ENCODE data around the gene SLC30A4.

Gene SLC30A4

GRCh38 chr15:45473068-45473467 is 49.5 kb downstream of the SLC30A4 start:
- Histone ChIP-seq H3K4me1 (ENCODE audit: control insufficient read depth, insufficient read depth, low read length) (no peaks in the 10 kb centered on the region), H3K27ac (ENCODE audit: low read length) (no peak overlapping the region), H3K9ac (ENCODE audit: low read length in 2 of 2) (no peak overlapping the region), H3K9me3 (ENCODE audit: control insufficient read depth in 2 of 2, low read length in 2 of 2) (no peaks in the 10 kb centered on the region), H3K4me3 (ENCODE audit: low read length in 2 of 2) (no peak overlapping the region), H3K36me3 (ENCODE audit: control insufficient read depth in 2 of 2, insufficient read depth in 2 of 2, low read length in 2 of 2) (no peaks in the 10 kb centered on the region), H3K27me3 (ENCODE audit: control insufficient read depth in 1 of 2, insufficient read depth in 2 of 2, low read length in 2 of 2) (peaks cover 8% of the 10 kb centered on the region in 2 donors)

DNA sequence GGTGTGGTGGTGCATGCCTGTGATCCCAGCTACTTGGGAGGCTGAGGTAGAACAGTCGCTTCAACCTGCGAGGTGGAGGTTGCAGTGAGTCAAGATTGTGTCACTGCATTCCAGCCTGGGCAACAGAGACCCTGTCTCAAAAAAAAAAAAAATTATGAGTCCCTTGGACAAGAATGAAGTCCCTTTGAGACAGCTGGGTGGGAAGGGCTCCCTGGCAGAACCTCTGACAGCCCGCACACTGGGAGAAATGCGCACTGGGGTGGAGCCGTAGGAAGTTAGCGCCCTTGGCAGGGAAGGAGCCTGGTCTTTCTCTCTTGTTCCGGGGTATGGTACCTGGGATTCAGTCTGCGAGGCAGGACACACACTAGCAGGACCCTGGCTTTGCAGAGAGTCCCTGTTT is 51.4 kb downstream of the SLC30A4 start:
- Histone ChIP-seq H3K27me3 (ENCODE audit: control insufficient read depth in 1 of 2, insufficient read depth in 2 of 2, low read length in 2 of 2) (peaks cover 8% of the 10 kb centered on the region in 2 donors), H3K9ac (ENCODE audit: low read length in 2 of 2) (no peak overlapping the region), H3K9me3 (ENCODE audit: control insufficient read depth in 2 of 2, low read length in 2 of 2) (no peaks in the 10 kb centered on the region)

GRCh38 chr15:45469441-45469840 is 53.1 kb downstream of the SLC30A4 start:
- H3K27ac ChIP-seq (ENCODE audit: low read length) = no peak overlapping the region
- H3K9ac ChIP-seq (ENCODE audit: low read length in 2 of 2) = no peak overlapping the region
- H3K4me1 ChIP-seq (ENCODE audit: control insufficient read depth, insufficient read depth, low read length) = no peaks in the 10 kb centered on the region
- H3K9me3 ChIP-seq (ENCODE audit: control insufficient read depth in 2 of 2, low read length in 2 of 2) = no peaks in the 10 kb centered on the region
- H3K4me3 ChIP-seq (ENCODE audit: low read length in 2 of 2) = no peak overlapping the region
- peaks cover 8% of the 10 kb centered on the region in 2 donors for H3K27me3 ChIP-seq (ENCODE audit: control insufficient read depth in 1 of 2, insufficient read depth in 2 of 2, low read length in 2 of 2)
- no peaks in the 10 kb centered on the region for H3K36me3 ChIP-seq (ENCODE audit: control insufficient read depth in 2 of 2, insufficient read depth in 2 of 2, low read length in 2 of 2)

More for the DNA sequence above, 51.4 kb downstream of the SLC30A4 start:
- Histone ChIP-seq H3K4me3 (ENCODE audit: low read length in 2 of 2) (no peak overlapping the region), H3K27ac (ENCODE audit: low read length) (no peak overlapping the region), H3K36me3 (ENCODE audit: control insufficient read depth in 2 of 2, insufficient read depth in 2 of 2, low read length in 2 of 2) (no peaks in the 10 kb centered on the region), H3K4me1 (ENCODE audit: control insufficient read depth, insufficient read depth, low read length) (no peaks in the 10 kb centered on the region)

DNA sequence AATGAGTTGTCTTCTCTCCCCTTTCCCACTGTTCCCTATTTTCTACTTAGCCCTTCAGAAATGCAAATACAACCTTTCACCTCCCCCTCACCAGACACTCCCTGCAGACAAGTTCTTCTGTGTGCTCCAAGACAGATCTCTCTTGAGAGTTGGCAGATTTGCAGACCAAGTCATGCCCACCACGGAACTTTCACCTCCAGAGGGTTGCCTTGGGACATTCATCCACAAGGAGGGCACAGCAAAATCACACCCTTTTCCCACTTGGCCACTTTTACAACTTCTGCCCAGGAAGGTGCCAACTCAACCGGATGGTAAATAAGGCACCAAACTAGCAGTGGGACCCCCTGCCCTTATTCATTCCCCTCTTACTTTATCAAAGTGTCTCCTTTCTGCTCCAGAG is 53.5 kb downstream of the SLC30A4 start:
- Histone ChIP-seq H3K27me3 (ENCODE audit: control insufficient read depth in 1 of 2, insufficient read depth in 2 of 2, low read length in 2 of 2) (peaks cover 8% of the 10 kb centered on the region in 2 donors), H3K4me3 (ENCODE audit: low read length in 2 of 2) (no peak overlapping the region), H3K9ac (ENCODE audit: low read length in 2 of 2) (no peak overlapping the region), H3K27ac (ENCODE audit: low read length) (no peak overlapping the region), H3K4me1 (ENCODE audit: control insufficient read depth, insufficient read depth, low read length) (no peaks in the 10 kb centered on the region), H3K9me3 (ENCODE audit: control insufficient read depth in 2 of 2, low read length in 2 of 2) (no peaks in the 10 kb centered on the region), H3K36me3 (ENCODE audit: control insufficient read depth in 2 of 2, insufficient read depth in 2 of 2, low read length in 2 of 2) (no peaks in the 10 kb centered on the region)

DNA sequence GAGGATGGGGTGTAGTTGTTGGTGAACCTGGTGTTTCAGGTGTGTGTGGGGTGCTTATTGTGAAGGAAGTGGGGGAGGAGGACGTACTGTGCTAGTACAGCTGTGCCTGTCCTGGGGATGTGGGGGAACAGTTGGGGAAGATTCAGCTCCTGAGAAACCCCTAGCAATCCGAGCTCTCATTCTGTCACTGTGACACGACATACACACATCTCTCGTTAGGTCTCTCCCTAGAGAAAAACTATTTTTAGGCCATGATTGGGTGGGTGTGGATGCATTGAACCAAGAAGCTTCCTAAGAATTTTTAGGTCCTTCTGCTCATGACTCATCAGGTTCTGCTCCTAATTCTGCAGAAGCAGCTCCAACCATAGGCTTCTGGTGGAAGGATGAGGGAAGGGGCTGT is 54.3 kb downstream of the SLC30A4 start:
- Histone ChIP-seq H3K27ac (ENCODE audit: low read length) (no peak overlapping the region), H3K27me3 (ENCODE audit: control insufficient read depth in 1 of 2, insufficient read depth in 2 of 2, low read length in 2 of 2) (peaks cover 8% of the 10 kb centered on the region in 2 donors), H3K36me3 (ENCODE audit: control insufficient read depth in 2 of 2, insufficient read depth in 2 of 2, low read length in 2 of 2) (no peaks in the 10 kb centered on the region), H3K4me3 (ENCODE audit: low read length in 2 of 2) (no peak overlapping the region), H3K9me3 (ENCODE audit: control insufficient read depth in 2 of 2, low read length in 2 of 2) (no peaks in the 10 kb centered on the region), H3K9ac (ENCODE audit: low read length in 2 of 2) (no peak overlapping the region), H3K4me1 (ENCODE audit: control insufficient read depth, insufficient read depth, low read length) (no peaks in the 10 kb centered on the region)

DNA sequence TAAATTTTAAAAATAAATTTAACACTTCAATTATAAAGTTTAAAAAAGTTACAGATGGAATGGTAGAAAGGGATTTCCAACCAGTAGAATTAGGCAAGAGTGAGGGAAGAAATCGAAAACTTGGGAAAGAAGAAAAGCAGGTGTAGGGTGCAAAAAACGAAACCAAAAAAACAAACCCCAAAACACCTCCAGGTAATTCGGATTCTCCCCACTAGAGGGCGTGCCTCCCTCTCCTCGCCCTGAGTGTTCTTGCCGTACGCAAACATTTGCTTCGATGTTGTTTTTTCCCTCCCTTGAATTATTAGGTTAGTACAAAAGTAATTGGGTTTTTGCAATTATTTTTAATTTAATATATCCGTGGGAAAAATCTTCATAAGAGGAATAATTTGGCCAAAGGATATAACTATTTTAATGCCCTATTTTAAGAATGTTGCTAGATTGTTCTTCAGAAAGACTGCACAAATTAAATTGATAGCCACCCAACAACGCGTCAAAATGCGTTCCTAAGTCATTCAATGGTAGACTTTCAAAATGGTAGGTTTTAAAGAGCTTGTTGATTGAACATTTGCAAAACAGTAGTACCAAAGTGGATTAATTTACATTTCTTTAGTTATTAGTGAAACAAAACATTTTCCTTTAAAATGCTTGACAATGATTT is 63.7 kb downstream of the SLC30A4 start:
- H3K4me3 ChIP-seq (ENCODE audit: low read length in 2 of 2) = peak overlapping the region; percentile 66 to 85
- H3K36me3 ChIP-seq (ENCODE audit: control insufficient read depth in 2 of 2, insufficient read depth in 2 of 2, low read length in 2 of 2) = no peaks in the 10 kb centered on the region
- H3K27ac ChIP-seq (ENCODE audit: low read length) = no peak overlapping the region
- H3K27me3 ChIP-seq (ENCODE audit: control insufficient read depth in 1 of 2, insufficient read depth in 2 of 2, low read length in 2 of 2) = no peaks in the 10 kb centered on the region
- no peaks in the 10 kb centered on the region for H3K9me3 ChIP-seq (ENCODE audit: control insufficient read depth in 2 of 2, low read length in 2 of 2)
- H3K9ac ChIP-seq (ENCODE audit: low read length in 2 of 2) = no peak overlapping the region
- peaks cover 6% of the 10 kb centered on the region for H3K4me1 ChIP-seq (ENCODE audit: control insufficient read depth, insufficient read depth, low read length)

DNA sequence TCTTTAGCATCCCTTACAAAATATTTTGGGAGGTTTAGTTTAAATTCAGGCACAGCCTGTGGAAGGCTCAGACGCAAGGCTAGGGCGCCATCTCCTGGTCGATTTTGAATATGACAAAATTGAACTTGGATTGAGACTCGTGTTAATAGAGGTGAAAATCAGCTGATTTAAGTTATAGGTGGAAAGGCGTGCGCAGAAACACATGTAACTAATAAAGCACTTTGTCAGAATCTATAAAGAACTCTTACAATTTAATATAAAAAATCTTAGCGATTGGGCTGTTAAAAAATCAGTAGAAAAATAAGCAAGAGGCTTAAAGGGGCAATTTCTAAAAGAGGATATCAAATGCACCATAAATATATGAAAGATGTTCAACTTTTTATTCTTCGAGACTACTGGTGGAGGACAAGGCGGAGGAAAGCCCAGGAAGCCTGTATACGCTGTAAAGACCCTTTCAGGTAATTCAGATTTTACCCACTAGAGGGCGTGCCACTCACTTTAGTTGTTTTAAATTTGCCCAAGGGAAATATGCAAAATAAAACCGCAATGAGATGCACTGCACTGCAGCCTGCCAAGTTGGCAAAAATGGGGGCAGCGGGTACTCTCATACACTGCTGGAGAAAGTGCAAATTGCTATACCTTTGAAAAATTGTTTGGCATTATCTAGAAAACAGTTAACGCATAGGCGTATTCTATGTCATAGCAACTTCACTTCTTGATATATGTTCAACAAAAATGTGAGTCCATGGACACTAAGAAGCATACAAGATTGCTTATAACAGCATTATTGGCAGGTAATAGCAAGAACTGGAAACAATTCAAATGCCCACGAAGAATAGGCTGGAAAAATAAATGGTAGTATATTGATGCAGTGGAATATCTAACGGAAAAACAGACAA is 64.7 kb downstream of the SLC30A4 start:
- Histone ChIP-seq H3K27ac (ENCODE audit: low read length) (no peak overlapping the region), H3K36me3 (ENCODE audit: control insufficient read depth in 2 of 2, insufficient read depth in 2 of 2, low read length in 2 of 2) (no peaks in the 10 kb centered on the region), H3K4me1 (ENCODE audit: control insufficient read depth, insufficient read depth, low read length) (peaks cover 6% of the 10 kb centered on the region), H3K27me3 (ENCODE audit: control insufficient read depth in 1 of 2, insufficient read depth in 2 of 2, low read length in 2 of 2) (no peaks in the 10 kb centered on the region), H3K4me3 (ENCODE audit: low read length in 2 of 2) (peak overlapping the region; percentile 66 to 85), H3K9ac (ENCODE audit: low read length in 2 of 2) (peak overlapping the region; percentile 58 to 65), H3K9me3 (ENCODE audit: control insufficient read depth in 2 of 2, low read length in 2 of 2) (no peaks in the 10 kb centered on the region)

DNA sequence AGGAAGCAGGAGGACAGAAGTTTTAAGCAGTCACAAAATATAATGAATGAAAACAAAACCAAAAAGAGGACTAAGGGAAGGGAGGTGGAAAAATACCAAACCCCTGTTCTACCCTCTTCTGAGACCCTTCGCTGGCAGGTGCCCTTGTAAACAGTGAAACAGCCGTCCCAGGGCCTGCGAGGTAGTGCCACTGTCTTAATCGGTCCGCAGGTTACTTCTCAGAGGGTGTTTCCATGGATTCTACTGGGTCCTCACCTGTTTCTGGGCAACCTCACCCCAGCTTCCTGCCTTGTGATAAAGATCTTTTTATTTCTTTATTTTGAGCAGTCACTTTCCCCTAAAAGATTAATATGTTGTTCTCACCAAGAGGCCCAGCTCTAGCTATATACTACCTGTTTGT is 65.3 kb downstream of the SLC30A4 start:
- Histone ChIP-seq H3K4me3 (ENCODE audit: low read length in 2 of 2) (no peak overlapping the region), H3K36me3 (ENCODE audit: control insufficient read depth in 2 of 2, insufficient read depth in 2 of 2, low read length in 2 of 2) (no peaks in the 10 kb centered on the region), H3K9ac (ENCODE audit: low read length in 2 of 2) (peak overlapping the region in 1 of 2 donors; percentile 45), H3K9me3 (ENCODE audit: control insufficient read depth in 2 of 2, low read length in 2 of 2) (no peaks in the 10 kb centered on the region), H3K27ac (ENCODE audit: low read length) (no peak overlapping the region), H3K4me1 (ENCODE audit: control insufficient read depth, insufficient read depth, low read length) (peaks cover 6% of the 10 kb centered on the region), H3K27me3 (ENCODE audit: control insufficient read depth in 1 of 2, insufficient read depth in 2 of 2, low read length in 2 of 2) (no peaks in the 10 kb centered on the region)

GRCh38 chr15:45456212-45457106 is 66.1 kb downstream of the SLC30A4 start:
- H3K36me3 ChIP-seq (ENCODE audit: control insufficient read depth in 2 of 2, insufficient read depth in 2 of 2, low read length in 2 of 2) = no peaks in the 10 kb centered on the region
- peak overlapping the region in 1 of 2 donors; percentile 45 for H3K9ac ChIP-seq (ENCODE audit: low read length in 2 of 2)
- peak overlapping the region; percentile 55 for H3K27ac ChIP-seq (ENCODE audit: low read length)
- no peak overlapping the region for H3K4me3 ChIP-seq (ENCODE audit: low read length in 2 of 2)
- no peaks in the 10 kb centered on the region for H3K27me3 ChIP-seq (ENCODE audit: control insufficient read depth in 1 of 2, insufficient read depth in 2 of 2, low read length in 2 of 2)
- no peaks in the 10 kb centered on the region for H3K9me3 ChIP-seq (ENCODE audit: control insufficient read depth in 2 of 2, low read length in 2 of 2)
- H3K4me1 ChIP-seq (ENCODE audit: control insufficient read depth, insufficient read depth, low read length) = peaks cover 6% of the 10 kb centered on the region

DNA sequence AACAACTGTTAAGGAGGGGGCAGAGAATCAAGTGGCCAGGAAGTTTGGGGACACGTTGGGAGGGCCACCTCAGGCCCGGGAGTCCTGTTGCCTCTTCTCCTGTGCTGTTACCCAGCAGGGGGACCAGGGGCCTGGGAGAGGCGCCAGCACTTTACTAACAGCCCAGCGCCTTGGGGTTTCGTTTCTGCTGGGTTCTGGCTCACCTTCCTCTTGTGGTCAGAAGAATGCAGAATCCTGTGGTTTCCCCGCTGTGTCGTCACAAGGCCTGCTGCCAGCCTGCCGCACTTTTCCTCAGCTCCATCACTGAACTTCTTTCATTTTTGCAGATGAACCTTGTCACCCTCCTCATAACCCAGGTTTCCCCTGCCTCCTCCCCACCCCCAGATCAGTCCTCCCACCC is 67.7 kb downstream of the SLC30A4 start:
- H3K27me3 ChIP-seq (ENCODE audit: control insufficient read depth in 1 of 2, insufficient read depth in 2 of 2, low read length in 2 of 2) = no peaks in the 10 kb centered on the region
- no peak overlapping the region for H3K9ac ChIP-seq (ENCODE audit: low read length in 2 of 2)
- H3K27ac ChIP-seq (ENCODE audit: low read length) = no peak overlapping the region
- H3K4me1 ChIP-seq (ENCODE audit: control insufficient read depth, insufficient read depth, low read length) = peaks cover 6% of the 10 kb centered on the region
- H3K36me3 ChIP-seq (ENCODE audit: control insufficient read depth in 2 of 2, insufficient read depth in 2 of 2, low read length in 2 of 2) = no peaks in the 10 kb centered on the region
- no peak overlapping the region for H3K4me3 ChIP-seq (ENCODE audit: low read length in 2 of 2)
- H3K9me3 ChIP-seq (ENCODE audit: control insufficient read depth in 2 of 2, low read length in 2 of 2) = no peaks in the 10 kb centered on the region
